ENCODE data around the gene OOSP4B. TPM values are rescaled to one million over a fixed set of nuclear protein-coding genes. Genes with fewer than 3 reads are reported as not detected.

Gene OOSP4B
- total and polyA plus RNA-seq, 4 experiments from 2014 or later = not detected

- intact Hi-C loops (cut with micrococcal nuclease) = no loop called here
- Mint-ChIP-seq H3K9me3 (peaks cover 0 to 6% (median 0%) of the 10 kb centered on the region in 8 donors), H3K4me1 (no peaks in the 10 kb centered on the region), H3K36me3 (no peaks in the 10 kb centered on the region), H3K27me3 (peaks cover 5 to 7% of the 10 kb centered on the region in 2 donors), H3K27ac (no peak overlapping the region), H3K4me3 (no peak overlapping the region)
- no peak overlapping the region for H3K4me3 ChIP-seq (ENCODE audit: low read length in 2 of 2)
- POLR2A ChIA-PET (ENCODE audit: partially characterized antibody) = no interaction called here
- H3K27me3 ChIP-seq (ENCODE audit: insufficient read depth, low read length) = no peaks in the 10 kb centered on the region
- H3K4me1 ChIP-seq (ENCODE audit: insufficient read depth, low read length) = no peaks in the 10 kb centered on the region
- CTCF ChIA-PET (ENCODE audit: partially characterized antibody) = no interaction called here
- H3K9me3 ChIP-seq (ENCODE audit: control insufficient read depth in 1 of 2, low read length in 2 of 2) = no peaks in the 10 kb centered on the region
- H3K36me3 ChIP-seq (ENCODE audit: insufficient read depth, low read length) = no peaks in the 10 kb centered on the region
- H3K27ac ChIP-seq (ENCODE audit: low read depth, low read length) = no peak overlapping the region
- no peak for DNase-seq
Measured at GRCh38 chr11:59984368-59984767, 32.6 kb upstream of the OOSP4B start.

GRCh38 chr11:59990421-59990820 is 26.6 kb upstream of the OOSP4B start:
- H3K4me3 Mint-ChIP-seq = no peak overlapping the region
- H3K4me3 ChIP-seq (ENCODE audit: low read length in 2 of 2) = no peak overlapping the region
- peaks cover 3 to 11% of the 10 kb centered on the region in 2 donors for H3K27me3 Mint-ChIP-seq
- POLR2A ChIA-PET (ENCODE audit: partially characterized antibody) = no interaction called here
- H3K27ac ChIP-seq (ENCODE audit: low read depth, low read length) = no peak overlapping the region
- H3K4me1 ChIP-seq (ENCODE audit: insufficient read depth, low read length) = no peaks in the 10 kb centered on the region
- H3K36me3 ChIP-seq (ENCODE audit: insufficient read depth, low read length) = no peaks in the 10 kb centered on the region
- peaks cover 2 to 32% (median 17%) of the 10 kb centered on the region in 8 donors for H3K9me3 Mint-ChIP-seq
- no peaks in the 10 kb centered on the region for H3K9me3 ChIP-seq (ENCODE audit: control insufficient read depth in 1 of 2, low read length in 2 of 2)
- intact Hi-C loops (cut with micrococcal nuclease) = no loop called here
- no peak for DNase-seq
- no peaks in the 10 kb centered on the region for H3K27me3 ChIP-seq (ENCODE audit: insufficient read depth, low read length)
- CTCF ChIA-PET (ENCODE audit: partially characterized antibody) = no interaction called here
- no peak overlapping the region for H3K27ac Mint-ChIP-seq
- no peaks in the 10 kb centered on the region for H3K36me3 Mint-ChIP-seq
- no peaks in the 10 kb centered on the region for H3K4me1 Mint-ChIP-seq

GRCh38 chr11:59992425-59992824 is 24.6 kb upstream of the OOSP4B start:
- Histone ChIP-seq H3K4me1 (ENCODE audit: insufficient read depth, low read length) (no peaks in the 10 kb centered on the region), H3K27ac (ENCODE audit: low read depth, low read length) (no peak overlapping the region), H3K9me3 (ENCODE audit: control insufficient read depth in 1 of 2, low read length in 2 of 2) (no peaks in the 10 kb centered on the region), H3K4me3 (ENCODE audit: low read length in 2 of 2) (no peak overlapping the region), H3K27me3 (ENCODE audit: insufficient read depth, low read length) (no peaks in the 10 kb centered on the region), H3K36me3 (ENCODE audit: insufficient read depth, low read length) (no peaks in the 10 kb centered on the region)
- ChIA-PET POLR2A (ENCODE audit: partially characterized antibody) (no interaction called here), CTCF (ENCODE audit: partially characterized antibody) (no interaction called here)
- Mint-ChIP-seq H3K36me3 (no peaks in the 10 kb centered on the region), H3K4me3 (no peak overlapping the region), H3K9me3 (peaks cover 2 to 32% (median 17%) of the 10 kb centered on the region in 8 donors), H3K27me3 (peaks cover 3 to 13% of the 10 kb centered on the region in 2 donors), H3K27ac (no peak overlapping the region), H3K4me1 (no peaks in the 10 kb centered on the region)
- intact Hi-C loops (cut with micrococcal nuclease) = no loop called here
- no peak for DNase-seq

- no peaks in the 10 kb centered on the region for H3K4me1 ChIP-seq (ENCODE audit: insufficient read depth, low read length)
- Mint-ChIP-seq H3K4me1 (no peaks in the 10 kb centered on the region), H3K27me3 (peaks cover 4 to 8% of the 10 kb centered on the region in 2 donors), H3K9me3 (peaks cover 0 to 5% (median 2%) of the 10 kb centered on the region in 8 donors), H3K36me3 (no peaks in the 10 kb centered on the region), H3K4me3 (no peak overlapping the region), H3K27ac (no peak overlapping the region)
- no peaks in the 10 kb centered on the region for H3K36me3 ChIP-seq (ENCODE audit: insufficient read depth, low read length)
- ChIA-PET CTCF (ENCODE audit: partially characterized antibody) (no interaction called here), POLR2A (ENCODE audit: partially characterized antibody) (no interaction called here)
- no peak for DNase-seq
- intact Hi-C loops (cut with micrococcal nuclease) = no loop called here
- H3K27me3 ChIP-seq (ENCODE audit: insufficient read depth, low read length) = no peaks in the 10 kb centered on the region
- no peak overlapping the region for H3K4me3 ChIP-seq (ENCODE audit: low read length in 2 of 2)
- no peak overlapping the region for H3K27ac ChIP-seq (ENCODE audit: low read depth, low read length)
- no peaks in the 10 kb centered on the region for H3K9me3 ChIP-seq (ENCODE audit: control insufficient read depth in 1 of 2, low read length in 2 of 2)
Measured at GRCh38 chr11:59997800-59998199, 19.2 kb upstream of the OOSP4B start.

DNA sequence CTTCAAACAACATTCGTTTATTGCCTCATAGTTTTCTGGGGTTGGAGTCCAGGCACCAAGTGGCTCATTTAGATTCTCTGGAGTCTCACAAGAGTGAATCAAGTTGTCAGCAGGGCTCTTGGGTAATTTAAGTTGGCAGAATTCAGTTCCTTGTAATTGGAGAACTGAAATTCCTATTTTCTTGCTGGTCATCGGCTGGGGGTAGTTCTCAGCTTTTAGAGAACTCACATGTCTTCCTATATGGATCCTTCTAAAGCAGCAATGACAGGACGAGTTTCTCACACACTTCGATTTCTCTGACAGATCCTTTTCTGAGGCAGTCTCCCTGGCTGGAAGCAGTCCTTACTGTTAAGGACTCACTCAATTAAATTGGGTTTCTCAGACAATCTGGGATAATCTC is 17.3 kb upstream of the OOSP4B start:
- intact Hi-C loops (cut with micrococcal nuclease) = no loop called here
- CTCF ChIA-PET (ENCODE audit: partially characterized antibody) = no interaction called here
- POLR2A ChIA-PET (ENCODE audit: partially characterized antibody) = no interaction called here
- no peaks in the 10 kb centered on the region for H3K27me3 ChIP-seq (ENCODE audit: insufficient read depth, low read length)
- peaks cover 5 to 9% of the 10 kb centered on the region in 2 donors for H3K27me3 Mint-ChIP-seq
- peaks cover 0 to 2% (median 0%) of the 10 kb centered on the region in 8 donors for H3K9me3 Mint-ChIP-seq
- H3K36me3 Mint-ChIP-seq = no peaks in the 10 kb centered on the region
- no peak overlapping the region for H3K27ac Mint-ChIP-seq
- H3K4me3 ChIP-seq (ENCODE audit: low read length in 2 of 2) = no peak overlapping the region
- no peak for DNase-seq
- H3K4me1 ChIP-seq (ENCODE audit: insufficient read depth, low read length) = no peaks in the 10 kb centered on the region
- no peaks in the 10 kb centered on the region for H3K4me1 Mint-ChIP-seq
- no peak overlapping the region for H3K4me3 Mint-ChIP-seq
- H3K36me3 ChIP-seq (ENCODE audit: insufficient read depth, low read length) = no peaks in the 10 kb centered on the region
- no peak overlapping the region for H3K27ac ChIP-seq (ENCODE audit: low read depth, low read length)
- no peaks in the 10 kb centered on the region for H3K9me3 ChIP-seq (ENCODE audit: control insufficient read depth in 1 of 2, low read length in 2 of 2)

GRCh38 chr11:60003729-60004128 is 13.3 kb upstream of the OOSP4B start:
- H3K9me3 Mint-ChIP-seq = no peaks in the 10 kb centered on the region
- CTCF ChIA-PET (ENCODE audit: partially characterized antibody) = no interaction called here
- H3K4me3 Mint-ChIP-seq = no peak overlapping the region
- H3K36me3 ChIP-seq (ENCODE audit: insufficient read depth, low read length) = no peaks in the 10 kb centered on the region
- H3K27ac Mint-ChIP-seq = no peak overlapping the region
- H3K4me1 ChIP-seq (ENCODE audit: insufficient read depth, low read length) = no peaks in the 10 kb centered on the region
- H3K4me1 Mint-ChIP-seq = no peaks in the 10 kb centered on the region
- no peaks in the 10 kb centered on the region for H3K36me3 Mint-ChIP-seq
- no peak overlapping the region for H3K4me3 ChIP-seq (ENCODE audit: low read length in 2 of 2)
- intact Hi-C loops (cut with micrococcal nuclease) = no loop called here
- no peaks in the 10 kb centered on the region for H3K27me3 ChIP-seq (ENCODE audit: insufficient read depth, low read length)
- POLR2A ChIA-PET (ENCODE audit: partially characterized antibody) = no interaction called here
- H3K27me3 Mint-ChIP-seq = peaks cover 1 to 3% of the 10 kb centered on the region in 2 donors
- no peak for DNase-seq
- no peaks in the 10 kb centered on the region for H3K9me3 ChIP-seq (ENCODE audit: control insufficient read depth in 1 of 2, low read length in 2 of 2)
- H3K27ac ChIP-seq (ENCODE audit: low read depth, low read length) = no peak overlapping the region

GRCh38 chr11:60005360-60005759 is 11.6 kb upstream of the OOSP4B start:
- intact Hi-C loops (cut with micrococcal nuclease) = no loop called here
- Histone ChIP-seq H3K4me1 (ENCODE audit: insufficient read depth, low read length) (no peaks in the 10 kb centered on the region), H3K27ac (ENCODE audit: low read depth, low read length) (no peak overlapping the region), H3K36me3 (ENCODE audit: insufficient read depth, low read length) (no peaks in the 10 kb centered on the region), H3K27me3 (ENCODE audit: insufficient read depth, low read length) (no peaks in the 10 kb centered on the region), H3K4me3 (ENCODE audit: low read length in 2 of 2) (no peak overlapping the region), H3K9me3 (ENCODE audit: control insufficient read depth in 1 of 2, low read length in 2 of 2) (no peaks in the 10 kb centered on the region)
- ChIA-PET POLR2A (ENCODE audit: partially characterized antibody) (no interaction called here), CTCF (ENCODE audit: partially characterized antibody) (no interaction called here)
- no peaks in the 10 kb centered on the region for H3K36me3 Mint-ChIP-seq
- peaks cover 3 to 5% of the 10 kb centered on the region in 2 donors for H3K27me3 Mint-ChIP-seq
- H3K27ac Mint-ChIP-seq = no peak overlapping the region
- H3K9me3 Mint-ChIP-seq = no peaks in the 10 kb centered on the region
- no peak for DNase-seq
- no peaks in the 10 kb centered on the region for H3K4me1 Mint-ChIP-seq
- no peak overlapping the region for H3K4me3 Mint-ChIP-seq

DNA sequence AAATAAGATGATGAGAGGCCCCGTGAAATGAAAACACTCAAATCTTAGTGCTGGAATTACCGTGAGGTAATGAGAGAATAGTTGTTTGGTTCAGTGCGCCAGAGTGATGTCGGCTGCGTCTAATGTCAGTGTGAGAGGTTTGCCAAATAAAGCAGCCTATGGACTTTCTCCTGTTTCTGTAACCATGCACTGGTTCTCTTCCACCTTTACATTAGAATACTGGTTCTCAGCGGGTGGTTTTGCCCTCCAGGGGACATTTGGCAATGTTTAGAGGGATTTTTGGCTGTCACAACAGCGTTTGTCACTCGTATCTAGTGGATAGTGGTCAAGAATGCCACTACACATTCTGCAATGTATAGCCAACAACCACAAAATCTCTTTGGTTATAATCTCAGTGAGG is 1.1 kb downstream of the OOSP4B start:
- ChIA-PET POLR2A (ENCODE audit: partially characterized antibody) (no interaction called here), CTCF (ENCODE audit: partially characterized antibody) (no interaction called here)
- H3K9me3 Mint-ChIP-seq = peaks cover 0 to 3% (median 0%) of the 10 kb centered on the region in 8 donors
- Histone ChIP-seq H3K4me3 (ENCODE audit: low read length in 2 of 2) (no peak overlapping the region), H3K27ac (ENCODE audit: low read depth, low read length) (no peak overlapping the region), H3K36me3 (ENCODE audit: insufficient read depth, low read length) (no peaks in the 10 kb centered on the region), H3K4me1 (ENCODE audit: insufficient read depth, low read length) (no peaks in the 10 kb centered on the region), H3K27me3 (ENCODE audit: insufficient read depth, low read length) (no peaks in the 10 kb centered on the region), H3K9me3 (ENCODE audit: control insufficient read depth in 1 of 2, low read length in 2 of 2) (no peaks in the 10 kb centered on the region)
- no peak for DNase-seq
- intact Hi-C loops (cut with micrococcal nuclease) = no loop called here
- H3K27me3 Mint-ChIP-seq = peaks cover 0 to 1% of the 10 kb centered on the region in 2 donors
- no peak overlapping the region for H3K27ac Mint-ChIP-seq
- H3K4me1 Mint-ChIP-seq = no peaks in the 10 kb centered on the region
- H3K36me3 Mint-ChIP-seq = no peaks in the 10 kb centered on the region
- H3K4me3 Mint-ChIP-seq = no peak overlapping the region
